Spinal cord (tissue), 10 donors: ENCODE data around the gene KLF1. TPM values are rescaled to one million over a fixed set of nuclear protein-coding genes. Genes with fewer than 3 reads are reported as not detected.

Experiments used
- DNase-seq, 6 donors: peaks; one replicate each; pipeline versions ENCODE4 v3.0.0 to v3.0.0-alpha.2; 2013 to 2015; ENCODE audit warnings: low spot score in 6 of 6, low read depth in 4 of 6
- H3K27ac ChIP-seq: one replicate; pipeline ENCODE4 v1.5.1; 2013; ENCODE audit warnings: low read depth, low read length, control low read depth
- H3K27me3 ChIP-seq: one replicate; pipeline ENCODE4 v1.6.1; 2013; ENCODE audit warnings: low read length; ENCODE audit not compliant: control insufficient read depth, insufficient read depth
- H3K36me3 ChIP-seq: one replicate; pipeline ENCODE4 v1.6.1; 2013; ENCODE audit warnings: low read length; ENCODE audit not compliant: control insufficient read depth, insufficient read depth
- H3K4me1 ChIP-seq: one replicate; pipeline ENCODE4 v1.6.1; 2013; ENCODE audit warnings: low read length; ENCODE audit not compliant: control insufficient read depth, insufficient read depth
- H3K4me3 ChIP-seq: one replicate; pipeline ENCODE4 v1.5.1; 2013; ENCODE audit warnings: low read depth, low read length, control low read depth
- H3K9me3 ChIP-seq: one replicate; pipeline ENCODE4 v1.6.1; 2013; ENCODE audit warnings: low read length; ENCODE audit not compliant: control insufficient read depth, insufficient read depth
- WGBS: methylation state at CpG from one replicate; pipeline ENCODE4 v1.1.5; 2013; ENCODE audit warnings: missing lambda C conversion rate; ENCODE audit not compliant: insufficient coverage; 5-methylcytosine and 5-hydroxymethylcytosine counted together
- polyA plus RNA-seq, 2 donors: library from polyadenylated mRNA; unstranded; fragments of 120-200 nt; gene quantifications; one replicate each; pipeline ENCODE4 v1.2.1, GENCODE V29; 2013; ENCODE audit not compliant: insufficient read length in 2 of 2
- small RNA-seq: library from RNA; depleted of rRNA; stranded (forward); fragments of <200 nt; gene quantifications from one replicate; pipeline ENCODE3, GENCODE V24; 2014; ENCODE audit warnings: low replicate concordance
- total RNA-seq, 2 donors: library from RNA; depleted of rRNA in 1 of 2; stranded (reverse); fragments of 120-200 nt in 1 of 2; fragments of >200 nt in 1 of 2; gene quantifications; one replicate each; pipeline versions ENCODE4 v1.2.3 to v1.2.4, GENCODE V29; 2013 to 2014
- donor health status: healthy.

Gene KLF1
- total and polyA plus RNA-seq, 4 donors: 0.42 to 3.2 (median 1.3) TPM

DNA sequence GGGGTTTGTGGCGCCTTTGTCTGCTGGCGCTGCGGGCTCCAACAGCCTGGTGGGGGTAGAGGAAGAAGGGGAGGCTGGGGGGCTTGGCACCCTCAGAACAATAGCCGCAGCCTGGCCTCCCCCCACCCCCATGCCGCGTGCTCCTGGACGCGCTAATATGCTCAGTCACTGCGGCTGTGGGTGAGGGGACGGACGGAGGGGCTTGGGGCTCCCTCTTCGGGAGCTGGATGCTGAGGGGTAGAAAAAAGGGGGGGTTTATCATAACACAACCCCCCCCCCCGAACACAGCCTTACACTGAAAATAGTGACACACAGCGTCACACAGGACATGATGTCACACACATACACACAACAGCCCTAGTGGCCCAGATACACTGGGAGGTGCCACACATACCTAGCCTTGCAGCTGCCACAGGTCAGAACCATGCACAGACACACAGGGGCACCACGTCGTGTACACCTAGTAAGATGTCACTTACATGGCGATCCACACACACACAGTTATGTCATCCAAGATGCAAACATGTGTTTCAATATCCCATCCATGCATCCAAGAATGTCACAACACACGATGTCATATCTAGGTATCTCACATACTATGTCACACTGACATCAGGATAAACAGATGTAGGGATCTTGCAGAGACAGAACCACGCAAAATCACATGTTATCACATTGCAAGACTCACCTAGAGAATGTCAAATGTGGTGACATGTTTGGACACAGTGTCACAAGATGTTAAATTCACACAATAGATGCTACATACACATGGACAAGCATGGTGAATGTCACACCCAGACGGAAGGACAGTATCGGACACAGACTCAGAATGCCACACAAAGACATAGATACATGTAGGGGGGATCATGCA lies 47.9 kb downstream of the KLF1 start:
- Histone ChIP-seq H3K4me3 (peak overlapping the region; percentile 53), H3K27ac (peak overlapping the region; percentile 6), H3K36me3 (peaks cover 22% of the 10 kb centered on the region), H3K4me1 (peaks cover 59% of the 10 kb centered on the region), H3K9me3 (no peaks in the 10 kb centered on the region), H3K27me3 (peaks cover 53% of the 10 kb centered on the region)
- peak in 2 of 6 donors; percentile 62 to 86 for DNase-seq
- WGBS: 30% methylated on average over 6 of the region's 21 CpGs

- Histone ChIP-seq H3K4me3 (peak within 1 kb of the TSS; percentile 53), H3K9me3 (no peaks in the 10 kb centered on the region), H3K4me1 (peaks cover 60% of the 10 kb centered on the region), H3K27me3 (peaks cover 57% of the 10 kb centered on the region), H3K27ac (peak within 1 kb of the TSS; percentile 27), H3K36me3 (peaks cover 15% of the 10 kb centered on the region)
- under 1% methylated on average over 56 of the region's 69 CpGs for WGBS
- DNase-seq: peak in 2 of 6 donors; percentile 88 to 91
Measured at GRCh38 chr19:12838182-12838885, 48.7 kb downstream of the KLF1 start, which contains the start of gene MAST1. MAST1 (plus strand) TSS chr19:12838515; CDS start chr19:12838573, 58 bp downstream.

DNA sequence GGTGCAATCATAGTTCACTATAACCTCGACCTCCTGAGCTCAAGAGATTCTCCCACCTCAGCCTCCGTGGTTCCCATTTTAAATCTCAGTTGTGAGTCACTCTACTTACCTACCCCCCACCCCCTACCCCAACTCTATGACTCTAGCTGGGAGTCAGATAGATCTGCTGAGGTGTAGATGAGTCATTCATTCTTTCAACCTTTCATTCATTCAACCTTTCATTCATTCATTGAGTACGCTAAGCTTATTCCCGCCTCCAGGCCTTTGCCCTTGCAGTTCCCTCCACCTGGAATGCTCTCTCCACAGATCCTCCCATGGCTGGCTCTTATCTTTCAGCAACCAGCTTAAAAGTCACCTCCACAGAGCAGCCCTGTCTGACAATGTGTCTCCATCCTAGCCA lies 49.8 kb downstream of the KLF1 start:
- Histone ChIP-seq H3K27ac (no peak overlapping the region), H3K4me3 (no peak overlapping the region), H3K4me1 (peaks cover 71% of the 10 kb centered on the region), H3K9me3 (no peaks in the 10 kb centered on the region), H3K36me3 (peaks cover 6% of the 10 kb centered on the region), H3K27me3 (peaks cover 68% of the 10 kb centered on the region)
- 94% methylated on average over 2 of the region's 4 CpGs for WGBS
- no peak for DNase-seq

DNA sequence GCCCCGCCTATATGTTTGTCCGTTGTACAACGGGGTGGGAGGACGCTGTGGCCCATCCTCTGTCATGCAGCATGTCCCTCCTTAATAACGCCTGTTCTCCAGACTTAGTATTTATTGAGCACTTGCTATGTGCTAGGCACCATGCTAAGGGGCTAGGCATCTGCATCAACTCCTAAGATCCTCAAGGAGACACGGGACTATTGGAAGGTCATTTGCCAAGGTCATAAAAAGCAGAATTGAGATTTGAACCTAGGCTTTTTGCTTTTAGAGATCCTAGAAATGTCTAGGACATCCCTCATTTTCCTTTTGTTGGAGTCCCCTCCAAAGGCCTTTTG lies 50.5 kb downstream of the KLF1 start:
- no peaks in the 10 kb centered on the region for H3K36me3 ChIP-seq
- no peak for DNase-seq
- peaks cover 66% of the 10 kb centered on the region for H3K4me1 ChIP-seq
- H3K9me3 ChIP-seq: no peaks in the 10 kb centered on the region
- no peak overlapping the region for H3K27ac ChIP-seq
- no peak overlapping the region for H3K4me3 ChIP-seq
- 10% methylated on average over 6 of the region's 6 CpGs for WGBS
- peaks cover 70% of the 10 kb centered on the region for H3K27me3 ChIP-seq

DNA sequence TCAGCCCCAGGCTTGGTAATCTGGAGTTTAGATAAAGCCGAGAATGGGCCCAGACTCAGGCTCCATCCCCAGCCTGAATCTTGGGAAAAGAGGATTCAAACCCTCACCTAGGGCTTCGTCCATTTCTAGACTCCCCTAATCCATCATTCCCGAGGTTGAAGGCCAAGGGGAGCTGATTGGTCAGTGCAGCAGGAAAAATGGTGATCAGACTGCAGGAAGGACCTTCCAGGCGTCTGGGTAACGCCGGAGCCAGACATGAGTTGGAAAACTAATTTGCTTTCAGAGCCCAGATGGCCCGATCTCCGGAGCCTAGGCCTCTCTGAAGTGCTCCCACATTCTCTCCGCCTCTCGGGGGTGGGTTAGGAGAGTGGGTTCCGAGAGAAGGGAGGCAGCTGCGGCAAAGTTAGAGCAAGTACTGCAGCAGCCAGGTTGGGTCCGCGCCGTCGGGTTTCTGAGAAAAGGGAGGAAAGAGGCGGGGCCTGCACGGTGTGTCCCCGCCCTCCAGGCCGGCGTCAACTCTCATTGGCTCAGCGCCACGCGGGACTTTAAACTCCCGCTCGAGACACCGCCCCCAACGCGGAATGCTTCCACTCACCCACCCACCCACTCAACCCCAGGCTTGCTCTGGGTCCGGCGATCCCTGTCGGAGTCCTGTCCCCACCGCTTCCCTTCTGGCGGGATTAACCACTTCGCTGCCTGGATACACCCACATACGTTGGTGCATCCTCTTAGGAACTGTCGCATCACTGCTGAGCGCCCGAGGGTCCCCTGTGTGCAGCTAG lies 51.8 kb downstream of the KLF1 start:
- DNase-seq: peak in 2 of 6 donors; percentile 70 to 86
- 8% methylated on average over 34 of the region's 39 CpGs for WGBS
- Histone ChIP-seq H3K27me3 (peaks cover 73% of the 10 kb centered on the region), H3K4me3 (no peak overlapping the region), H3K36me3 (no peaks in the 10 kb centered on the region), H3K4me1 (peaks cover 53% of the 10 kb centered on the region), H3K9me3 (no peaks in the 10 kb centered on the region), H3K27ac (no peak overlapping the region)

GRCh38 chr19:12834566-12834943 lies 52.4 kb downstream of the KLF1 start, which contains the start of gene RTBDN:
RTBDN (minus strand) TSS chr19:12834579; CDS start chr19:12829979, 4,600 bp downstream.
- no peak within 1 kb of the TSS for H3K27ac ChIP-seq
- peaks cover 72% of the 10 kb centered on the region for H3K27me3 ChIP-seq
- H3K4me1 ChIP-seq: peaks cover 49% of the 10 kb centered on the region
- H3K36me3 ChIP-seq: no peaks in the 10 kb centered on the region
- H3K9me3 ChIP-seq: no peaks in the 10 kb centered on the region
- H3K4me3 ChIP-seq: peak within 1 kb of the TSS; percentile 32
- DNase-seq: peak in 2 of 6 donors; percentile 45 to 63
- 5% methylated on average over 20 of the region's 20 CpGs for WGBS

Small RNAs within 50 kb of the gene (small RNA-seq; reads per million reads assigned to genes)
- gene MIR5695 (0.53 reads per million, percentile 58 among the genes with 10 or more reads in this experiment), gene MIR6794 (not detected)

Other genes with a start within 250 kb of the KLF1 start
- 10 to 100 TPM; 18.9 to 30.6 TPM for gene MAN2B1, start 220.5 kb downstream of the KLF1 start, total RNA-seq
- gene MAN2B1, start 220.5 kb downstream of the KLF1 start, polyA plus RNA-seq: 10 to 100 TPM; 31.5 to 38.7 TPM
- gene WDR83, start 220.4 kb downstream of the KLF1 start, total RNA-seq: 10 to 100 TPM in 1 of 2 donors, 1 to 10 TPM in 1; 9.3 to 14.9 TPM
- gene WDR83, start 220.4 kb downstream of the KLF1 start, polyA plus RNA-seq: 10 to 100 TPM; 27.3 to 37.6 TPM
- 10 to 100 TPM; 52.5 to 97.1 TPM for gene DHPS, start 205.3 kb downstream of the KLF1 start, total RNA-seq
- gene DHPS, start 205.3 kb downstream of the KLF1 start, polyA plus RNA-seq: 100 to 1,000 TPM; 118 to 138 TPM
- gene GNG14, start 199.2 kb downstream of the KLF1 start, total RNA-seq: not detected
- 1 to 10 TPM in 1 of 2 donors, not detected in 1; 1.6 TPM for gene GNG14, start 199.2 kb downstream of the KLF1 start, polyA plus RNA-seq
- 10 to 100 TPM in 1 of 2 donors, 1 to 10 TPM in 1; 6.2 to 15.8 TPM for gene FBXW9, start 190.6 kb downstream of the KLF1 start, total RNA-seq
- gene FBXW9, start 190.6 kb downstream of the KLF1 start, polyA plus RNA-seq: 10 to 100 TPM; 21.1 to 21.7 TPM
- gene TNPO2, start 163.3 kb downstream of the KLF1 start, total RNA-seq: 10 to 100 TPM; 40.9 to 66.8 TPM
- gene TNPO2, start 163.3 kb downstream of the KLF1 start, polyA plus RNA-seq: 100 to 1,000 TPM; 146 to 155 TPM
- 100 to 1,000 TPM in 1 of 2 donors, 10 to 100 TPM in 1; 77.6 to 205 TPM for gene TRIR, start 152.5 kb downstream of the KLF1 start, total RNA-seq
- 100 to 1,000 TPM; 220 to 224 TPM for gene TRIR, start 152.5 kb downstream of the KLF1 start, polyA plus RNA-seq
- 10 to 100 TPM; 50.9 to 84.4 TPM for gene GET3, start 149.7 kb downstream of the KLF1 start, total RNA-seq
- gene GET3, start 149.7 kb downstream of the KLF1 start, polyA plus RNA-seq: 100 to 1,000 TPM; 119 to 120 TPM
- gene BEST2, start 135.4 kb downstream of the KLF1 start, total RNA-seq: not detected
- under 1 TPM in 1 of 2 donors, not detected in 1; 0.24 TPM for gene BEST2, start 135.4 kb downstream of the KLF1 start, polyA plus RNA-seq
- 10 to 100 TPM; 16.4 to 25.2 TPM for gene HOOK2, start 111.6 kb downstream of the KLF1 start, total RNA-seq
- gene HOOK2, start 111.6 kb downstream of the KLF1 start, polyA plus RNA-seq: 10 to 100 TPM; 40.0 to 65.2 TPM
- 100 to 1,000 TPM in 1 of 2 donors, 10 to 100 TPM in 1; 90.7 to 119 TPM for gene JUNB, start 95.7 kb downstream of the KLF1 start, total RNA-seq
- gene JUNB, start 95.7 kb downstream of the KLF1 start, polyA plus RNA-seq: 10 to 100 TPM; 23.3 to 52.2 TPM
- gene PRDX2, start 85.4 kb downstream of the KLF1 start, total RNA-seq: 100 to 1,000 TPM; 280 to 444 TPM
- 100 to 1,000 TPM; 435 to 476 TPM for gene PRDX2, start 85.4 kb downstream of the KLF1 start, polyA plus RNA-seq
- 1 to 10 TPM in 1 of 2 donors, not detected in 1; 8.7 TPM for gene THSD8, start 85.1 kb downstream of the KLF1 start, total RNA-seq
- gene THSD8, start 85.1 kb downstream of the KLF1 start, polyA plus RNA-seq: 1 to 10 TPM; 5.9 to 6.5 TPM
- 10 to 100 TPM; 11.3 to 18.0 TPM for gene RNASEH2A, start 80.6 kb downstream of the KLF1 start, total RNA-seq
- gene RNASEH2A, start 80.6 kb downstream of the KLF1 start, polyA plus RNA-seq: 10 to 100 TPM; 28.0 to 32.0 TPM
- gene RTBDN, start 52.6 kb downstream of the KLF1 start, total RNA-seq: 1 to 10 TPM; 1.1 to 1.8 TPM
- gene RTBDN, start 52.6 kb downstream of the KLF1 start, polyA plus RNA-seq: 1 to 10 TPM; 5.8 to 6.8 TPM
- gene MAST1, start 48.7 kb downstream of the KLF1 start, total RNA-seq: 10 to 100 TPM; 12.2 to 39.1 TPM
- 100 to 1,000 TPM in 1 of 2 donors, 10 to 100 TPM in 1; 87.0 to 112 TPM for gene MAST1, start 48.7 kb downstream of the KLF1 start, polyA plus RNA-seq
- 10 to 100 TPM; 11.7 to 19.7 TPM for gene DNASE2, start 5.8 kb downstream of the KLF1 start, total RNA-seq
- gene DNASE2, start 5.8 kb downstream of the KLF1 start, polyA plus RNA-seq: 10 to 100 TPM; 23.6 TPM
- gene GCDH, start 4.0 kb upstream of the KLF1 start, total RNA-seq: 10 to 100 TPM; 22.9 to 30.1 TPM
- gene GCDH, start 4.0 kb upstream of the KLF1 start, polyA plus RNA-seq: 10 to 100 TPM; 36.1 to 45.1 TPM
- under 1 TPM in 1 of 2 donors, not detected in 1; 0.88 TPM for gene SYCE2, start 32.1 kb upstream of the KLF1 start, total RNA-seq
- gene SYCE2, start 32.1 kb upstream of the KLF1 start, polyA plus RNA-seq: 1 to 10 TPM; 5.3 to 6.0 TPM
- 10 to 100 TPM; 41.3 to 54.1 TPM for gene FARSA, start 46.5 kb upstream of the KLF1 start, total RNA-seq
- gene FARSA, start 46.5 kb upstream of the KLF1 start, polyA plus RNA-seq: 10 to 100 TPM; 74.0 to 80.6 TPM
- gene CALR, start 51.4 kb upstream of the KLF1 start, total RNA-seq: 100 to 1,000 TPM; 452 to 872 TPM
- gene CALR, start 51.4 kb upstream of the KLF1 start, polyA plus RNA-seq: 100 to 1,000 TPM; 521 to 592 TPM
- 10 to 100 TPM; 37.6 to 85.9 TPM for gene RAD23A, start 58.7 kb upstream of the KLF1 start, total RNA-seq
- 100 to 1,000 TPM; 101 to 109 TPM for gene RAD23A, start 58.7 kb upstream of the KLF1 start, polyA plus RNA-seq
- gene GADD45GIP1, start 70.0 kb upstream of the KLF1 start, total RNA-seq: 10 to 100 TPM in 1 of 2 donors, 1 to 10 TPM in 1; 9.7 to 24.2 TPM
- gene GADD45GIP1, start 70.0 kb upstream of the KLF1 start, polyA plus RNA-seq: 10 to 100 TPM; 50.3 to 55.6 TPM
- gene DAND5, start 82.4 kb upstream of the KLF1 start, total RNA-seq: under 1 TPM in 1 of 2 donors, not detected in 1; 0.28 TPM
- gene DAND5, start 82.4 kb upstream of the KLF1 start, polyA plus RNA-seq: under 1 TPM; 0.44 to 0.49 TPM
- 10 to 100 TPM; 53.3 to 61.8 TPM for gene NFIX, start 108.3 kb upstream of the KLF1 start, total RNA-seq
- gene NFIX, start 108.3 kb upstream of the KLF1 start, polyA plus RNA-seq: 100 to 1,000 TPM; 175 to 198 TPM
- gene LYL1, start 215.7 kb upstream of the KLF1 start, total RNA-seq: 10 to 100 TPM in 1 of 2 donors, 1 to 10 TPM in 1; 8.8 to 11.0 TPM
- 1 to 10 TPM; 7.7 TPM for gene LYL1, start 215.7 kb upstream of the KLF1 start, polyA plus RNA-seq
- gene TRMT1, start 229.5 kb upstream of the KLF1 start, total RNA-seq: 10 to 100 TPM; 11.8 to 26.2 TPM
- gene TRMT1, start 229.5 kb upstream of the KLF1 start, polyA plus RNA-seq: 10 to 100 TPM; 38.7 to 47.5 TPM
- 10 to 100 TPM; 13.3 to 23.3 TPM for gene NACC1, start 231.1 kb upstream of the KLF1 start, total RNA-seq
- gene NACC1, start 231.1 kb upstream of the KLF1 start, polyA plus RNA-seq: 10 to 100 TPM; 44.7 to 45.7 TPM